ENCODE results near the gene NSD1.

- TF ChIP-seq CTCF (IDR thresholded peaks at IDR 0.05; ENCODE audit: poor library complexity) (no peak), EZH2 (IDR thresholded peaks at IDR 0.05; ENCODE audit: borderline replicate concordance) (no peak), EZH2phosphoT487 (IDR thresholded peaks at IDR 0.05; ENCODE audit: low read depth, severe bottlenecking, unreplicated experiment) (no peak)
These were observed 166.1 kb downstream of the NSD1 start for GRCh38 chr5:177299697-177300096.
